ENCODE results near the gene ZNF697.

DNA sequence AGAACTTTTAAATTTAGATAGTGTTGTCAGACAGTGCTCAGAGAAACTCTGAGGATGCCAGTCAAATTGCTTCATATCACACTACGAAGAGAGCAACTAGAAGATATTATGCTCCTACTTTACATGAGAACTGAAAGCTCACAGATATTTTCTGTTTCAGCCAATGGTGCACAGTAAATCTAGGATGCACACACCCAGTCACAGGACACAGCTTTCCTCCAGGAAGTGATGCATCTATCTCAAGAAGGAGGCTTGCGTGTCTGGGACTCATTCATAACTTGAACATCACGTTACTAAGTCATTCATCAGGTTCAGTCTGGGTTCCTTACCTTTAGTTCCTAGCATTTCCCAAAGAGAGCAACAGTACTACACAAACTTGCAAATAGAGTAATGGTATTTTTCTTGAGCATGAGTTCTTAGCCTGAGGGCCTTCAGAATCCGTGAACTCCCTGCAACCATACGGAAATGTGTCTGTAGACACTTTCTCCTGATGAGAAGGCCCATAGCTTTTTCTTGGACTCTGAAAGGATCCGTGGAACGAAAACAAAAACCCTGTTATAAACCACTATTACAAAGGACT is 12.2 kb downstream of the ZNF697 start:
- TF ChIP-seq, protein P1, sequence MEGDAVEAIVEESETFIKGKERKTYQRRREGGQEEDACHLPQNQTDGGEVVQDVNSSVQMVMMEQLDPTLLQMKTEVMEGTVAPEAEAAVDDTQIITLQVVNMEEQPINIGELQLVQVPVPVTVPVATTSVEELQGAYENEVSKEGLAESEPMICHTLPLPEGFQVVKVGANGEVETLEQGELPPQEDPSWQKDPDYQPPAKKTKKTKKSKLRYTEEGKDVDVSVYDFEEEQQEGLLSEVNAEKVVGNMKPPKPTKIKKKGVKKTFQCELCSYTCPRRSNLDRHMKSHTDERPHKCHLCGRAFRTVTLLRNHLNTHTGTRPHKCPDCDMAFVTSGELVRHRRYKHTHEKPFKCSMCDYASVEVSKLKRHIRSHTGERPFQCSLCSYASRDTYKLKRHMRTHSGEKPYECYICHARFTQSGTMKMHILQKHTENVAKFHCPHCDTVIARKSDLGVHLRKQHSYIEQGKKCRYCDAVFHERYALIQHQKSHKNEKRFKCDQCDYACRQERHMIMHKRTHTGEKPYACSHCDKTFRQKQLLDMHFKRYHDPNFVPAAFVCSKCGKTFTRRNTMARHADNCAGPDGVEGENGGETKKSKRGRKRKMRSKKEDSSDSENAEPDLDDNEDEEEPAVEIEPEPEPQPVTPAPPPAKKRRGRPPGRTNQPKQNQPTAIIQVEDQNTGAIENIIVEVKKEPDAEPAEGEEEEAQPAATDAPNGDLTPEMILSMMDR (IDR thresholded peaks at IDR 0.05) = no peak
- no peak for TF ChIP-seq POLR2A (IDR thresholded peaks at IDR 0.05)

Measured in thyroid gland (tissue), 4 donors.